Central memory CD4-positive, alpha-beta T cell (primary cell): ENCODE results near the gene GOLGA6L10.
"Not testable (repeated sequence)": the region's sequence is repeated elsewhere in the genome, so short reads cannot be mapped to it uniquely, and the experiment has no call there.

Experiments
- DNase-seq: peaks from one replicate; pipeline ENCODE4 v3.0.0; 2022

GOLGA6L10 gene

GRCh38 chr15:82317091-82317489, 32.2 kb downstream of the GOLGA6L10 start:
- DNase-seq: no peak

- not testable (repeated sequence) for DNase-seq
These were observed 32.8 kb downstream of the GOLGA6L10 start for GRCh38 chr15:82316247-82317090.

- DNase-seq: no peak
These were observed 33.6 kb downstream of the GOLGA6L10 start for GRCh38 chr15:82315519-82316246.

GRCh38 chr15:82314769-82315518, 34.3 kb downstream of the GOLGA6L10 start:
- DNase-seq: no peak

GRCh38 chr15:82313951-82314768, 35.1 kb downstream of the GOLGA6L10 start:
- DNase-seq: not testable (repeated sequence)

GRCh38 chr15:82313446-82313845, 35.8 kb downstream of the GOLGA6L10 start:
- no peak for DNase-seq

- no peak for DNase-seq
These were observed 36.5 kb downstream of the GOLGA6L10 start for GRCh38 chr15:82312586-82313349.

- DNase-seq: not testable (repeated sequence)
These were observed 38.0 kb downstream of the GOLGA6L10 start for GRCh38 chr15:82311321-82311720.

GRCh38 chr15:82309802-82310201, 39.5 kb downstream of the GOLGA6L10 start:
- no peak for DNase-seq

- DNase-seq: no peak
These were observed 41.6 kb downstream of the GOLGA6L10 start for GRCh38 chr15:82307714-82308081.

- no peak for DNase-seq
These were observed 42.2 kb downstream of the GOLGA6L10 start for GRCh38 chr15:82306791-82307713.

- DNase-seq: no peak
These were observed 43.6 kb downstream of the GOLGA6L10 start for GRCh38 chr15:82305621-82306048.

- no peak for DNase-seq
These were observed 44.5 kb downstream of the GOLGA6L10 start for GRCh38 chr15:82304778-82305090.

- no peak for DNase-seq
These were observed 45.1 kb downstream of the GOLGA6L10 start for GRCh38 chr15:82303956-82304777.

GRCh38 chr15:82301296-82302016, 47.8 kb downstream of the GOLGA6L10 start:
- DNase-seq: no peak

GRCh38 chr15:82300883-82301282, 48.4 kb downstream of the GOLGA6L10 start:
- DNase-seq: no peak

- not testable (repeated sequence) for DNase-seq
These were observed 48.9 kb downstream of the GOLGA6L10 start for GRCh38 chr15:82300326-82300725.

- not testable (repeated sequence) for DNase-seq
These were observed 49.8 kb downstream of the GOLGA6L10 start for GRCh38 chr15:82299511-82299914.

- DNase-seq: peak; percentile 63
These were observed 50.8 kb downstream of the GOLGA6L10 start for GRCh38 chr15:82298520-82298919.
